T-helper 2 cell treated with Interferon-gamma antibody and Interleukin-4, amounts not matched to agents 5 μg/mL and 100 μg/mL, for 36 hours (primary cell): ENCODE measurements around the gene ERG.

Experiments used
- DNase-seq: peaks from one replicate; pipeline ENCODE4 v3.0.0; 2021; ENCODE audit warnings: low spot score
- H3K27ac Mint-ChIP-seq: one replicate; pipeline ENCODE4 v1.8.0; 2021; ENCODE audit warnings: mild to moderate bottlenecking, mixed read lengths
- H3K27me3 Mint-ChIP-seq: one replicate; pipeline ENCODE4 v1.8.0; 2021; ENCODE audit warnings: low read depth, mixed read lengths
- H3K36me3 Mint-ChIP-seq: one replicate; pipeline ENCODE4 v1.8.0; 2021; ENCODE audit warnings: low read depth, mixed read lengths
- H3K4me1 Mint-ChIP-seq: one replicate; pipeline ENCODE4 v1.8.0; 2021; ENCODE audit warnings: low read depth, mixed read lengths
- H3K4me3 Mint-ChIP-seq: one replicate; pipeline ENCODE4 v1.8.0; 2022; ENCODE audit warnings: mild to moderate bottlenecking, moderate library complexity, mixed read lengths
- H3K9me3 Mint-ChIP-seq: one replicate; pipeline ENCODE4 v1.8.0; 2021; ENCODE audit warnings: mixed read lengths

ERG gene

GRCh38 chr21:38448671-38449385 is 49.4 kb downstream of the ERG start:
- peaks cover 17% of the 10 kb centered on the region for H3K27me3 Mint-ChIP-seq
- no peaks in the 10 kb centered on the region for H3K4me1 Mint-ChIP-seq
- H3K9me3 Mint-ChIP-seq, result no peaks in the 10 kb centered on the region
- H3K36me3 Mint-ChIP-seq, result no peaks in the 10 kb centered on the region
- H3K27ac Mint-ChIP-seq, result no peak overlapping the region
- DNase-seq, result no peak
- H3K4me3 Mint-ChIP-seq, result no peak overlapping the region

- no peak for DNase-seq
- H3K36me3 Mint-ChIP-seq, result no peaks in the 10 kb centered on the region
- no peaks in the 10 kb centered on the region for H3K9me3 Mint-ChIP-seq
- no peak overlapping the region for H3K27ac Mint-ChIP-seq
- H3K4me1 Mint-ChIP-seq, result no peaks in the 10 kb centered on the region
- no peak overlapping the region for H3K4me3 Mint-ChIP-seq
- peaks cover 17% of the 10 kb centered on the region for H3K27me3 Mint-ChIP-seq
These were observed 50.7 kb downstream of the ERG start for GRCh38 chr21:38447611-38448010.

GRCh38 chr21:38444691-38445090 is 53.6 kb downstream of the ERG start:
- Mint-ChIP-seq H3K9me3 (no peaks in the 10 kb centered on the region), H3K27ac (no peak overlapping the region), H3K4me1 (no peaks in the 10 kb centered on the region), H3K36me3 (no peaks in the 10 kb centered on the region), H3K27me3 (peaks cover 13% of the 10 kb centered on the region), H3K4me3 (no peak overlapping the region)
- no peak for DNase-seq

DNA sequence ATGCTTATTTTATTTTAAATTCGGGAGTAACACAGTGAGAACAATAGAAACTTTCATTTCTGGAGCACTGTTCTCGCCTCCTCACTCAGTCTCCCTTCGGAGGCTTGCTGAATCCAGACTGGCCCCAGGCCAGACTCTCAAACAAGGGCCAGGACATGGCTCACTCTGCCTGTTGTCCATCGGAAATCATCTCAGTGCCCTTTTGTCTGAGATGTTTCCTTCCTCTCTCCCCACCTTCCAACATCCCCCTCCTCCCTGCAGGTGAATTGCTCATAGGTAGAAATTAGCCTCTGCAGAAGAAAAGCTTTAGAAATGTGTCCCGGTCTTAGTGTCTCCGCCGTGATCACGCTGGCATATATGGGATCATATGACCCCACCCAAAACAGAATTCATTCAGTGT is 55.2 kb downstream of the ERG start:
- Mint-ChIP-seq H3K4me3 (no peak overlapping the region), H3K27ac (no peak overlapping the region)
- DNase-seq, result no peak

DNA sequence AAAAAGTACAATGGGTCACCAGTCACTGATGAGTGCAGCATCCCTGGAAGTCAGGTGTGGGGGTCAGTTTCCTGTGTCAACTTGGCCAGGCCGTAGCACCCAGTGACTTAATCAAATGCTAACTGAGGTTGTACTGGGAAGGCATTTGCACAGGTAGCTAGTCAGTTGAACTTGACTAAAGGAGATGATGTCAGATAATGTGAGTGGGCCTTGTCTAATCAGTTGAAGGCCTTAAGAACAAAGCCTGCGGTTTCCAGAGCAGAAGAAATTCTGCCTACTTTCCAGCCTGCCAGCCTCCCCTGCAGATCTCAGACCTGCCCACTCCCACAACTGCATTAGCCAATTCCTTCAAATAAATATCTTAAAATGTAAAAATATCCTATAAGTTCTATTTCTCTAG is 57.1 kb downstream of the ERG start:
- H3K4me3 Mint-ChIP-seq, result no peak overlapping the region
- DNase-seq, result no peak
- no peaks in the 10 kb centered on the region for H3K4me1 Mint-ChIP-seq
- no peaks in the 10 kb centered on the region for H3K36me3 Mint-ChIP-seq
- H3K27ac Mint-ChIP-seq, result no peak overlapping the region
- no peaks in the 10 kb centered on the region for H3K9me3 Mint-ChIP-seq
- peaks cover under 1% of the 10 kb centered on the region for H3K27me3 Mint-ChIP-seq

More for the DNA sequence above, 55.2 kb downstream of the ERG start:
- H3K9me3 Mint-ChIP-seq, result no peaks in the 10 kb centered on the region
- no peaks in the 10 kb centered on the region for H3K36me3 Mint-ChIP-seq
- no peaks in the 10 kb centered on the region for H3K4me1 Mint-ChIP-seq
- peaks cover 8% of the 10 kb centered on the region for H3K27me3 Mint-ChIP-seq

GRCh38 chr21:38440746-38441145 is 57.5 kb downstream of the ERG start:
- Mint-ChIP-seq H3K4me3 (no peak overlapping the region), H3K27ac (no peak overlapping the region), H3K9me3 (no peaks in the 10 kb centered on the region), H3K4me1 (no peaks in the 10 kb centered on the region), H3K27me3 (no peaks in the 10 kb centered on the region), H3K36me3 (no peaks in the 10 kb centered on the region)
- DNase-seq, result no peak

DNA sequence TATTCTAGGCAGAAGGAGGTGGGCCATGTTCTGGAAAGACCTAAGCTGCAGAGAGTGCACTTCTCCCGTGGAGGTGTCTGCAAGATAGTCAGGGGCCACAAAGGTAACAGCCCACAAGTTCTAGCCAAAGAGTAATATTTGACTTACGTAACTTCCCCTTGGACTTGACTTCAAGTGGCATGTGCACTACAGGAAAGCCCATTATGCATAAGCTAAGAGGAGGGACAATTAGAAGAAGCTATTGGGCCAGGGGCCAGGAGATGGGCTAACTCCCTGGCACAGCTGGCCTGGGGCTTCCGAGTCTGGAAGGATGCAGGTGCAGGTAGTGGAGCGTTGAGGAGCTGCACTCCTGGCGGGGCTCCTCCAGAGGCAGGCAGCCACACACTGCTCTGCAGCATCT is 58.3 kb downstream of the ERG start:
- no peak overlapping the region for H3K4me3 Mint-ChIP-seq
- H3K4me1 Mint-ChIP-seq, result no peaks in the 10 kb centered on the region
- no peaks in the 10 kb centered on the region for H3K27me3 Mint-ChIP-seq
- H3K36me3 Mint-ChIP-seq, result no peaks in the 10 kb centered on the region
- no peaks in the 10 kb centered on the region for H3K9me3 Mint-ChIP-seq
- no peak overlapping the region for H3K27ac Mint-ChIP-seq
- no peak for DNase-seq

- DNase-seq, result no peak
- no peaks in the 10 kb centered on the region for H3K36me3 Mint-ChIP-seq
- H3K9me3 Mint-ChIP-seq, result no peaks in the 10 kb centered on the region
- no peak overlapping the region for H3K4me3 Mint-ChIP-seq
- H3K27ac Mint-ChIP-seq, result no peak overlapping the region
- no peaks in the 10 kb centered on the region for H3K4me1 Mint-ChIP-seq
- H3K27me3 Mint-ChIP-seq, result no peaks in the 10 kb centered on the region
These were observed 58.9 kb downstream of the ERG start for GRCh38 chr21:38439426-38439825.

GRCh38 chr21:38438462-38438893 is 59.8 kb downstream of the ERG start:
- H3K36me3 Mint-ChIP-seq, result no peaks in the 10 kb centered on the region
- H3K9me3 Mint-ChIP-seq, result no peaks in the 10 kb centered on the region
- DNase-seq, result no peak
- no peak overlapping the region for H3K4me3 Mint-ChIP-seq
- H3K4me1 Mint-ChIP-seq, result no peaks in the 10 kb centered on the region
- no peak overlapping the region for H3K27ac Mint-ChIP-seq
- H3K27me3 Mint-ChIP-seq, result peaks cover 6% of the 10 kb centered on the region

- H3K4me1 Mint-ChIP-seq, result no peaks in the 10 kb centered on the region
- peaks cover 6% of the 10 kb centered on the region for H3K27me3 Mint-ChIP-seq
- DNase-seq, result no peak
- no peak overlapping the region for H3K4me3 Mint-ChIP-seq
- H3K27ac Mint-ChIP-seq, result no peak overlapping the region
- H3K9me3 Mint-ChIP-seq, result no peaks in the 10 kb centered on the region
- no peaks in the 10 kb centered on the region for H3K36me3 Mint-ChIP-seq
These were observed 61.9 kb downstream of the ERG start for GRCh38 chr21:38436341-38436740.

GRCh38 chr21:38434913-38435533 is 63.3 kb downstream of the ERG start:
- Mint-ChIP-seq H3K4me1 (no peaks in the 10 kb centered on the region), H3K36me3 (no peaks in the 10 kb centered on the region), H3K9me3 (peaks cover 4% of the 10 kb centered on the region), H3K4me3 (no peak overlapping the region), H3K27me3 (peaks cover 6% of the 10 kb centered on the region), H3K27ac (no peak overlapping the region)
- DNase-seq, result no peak

DNA sequence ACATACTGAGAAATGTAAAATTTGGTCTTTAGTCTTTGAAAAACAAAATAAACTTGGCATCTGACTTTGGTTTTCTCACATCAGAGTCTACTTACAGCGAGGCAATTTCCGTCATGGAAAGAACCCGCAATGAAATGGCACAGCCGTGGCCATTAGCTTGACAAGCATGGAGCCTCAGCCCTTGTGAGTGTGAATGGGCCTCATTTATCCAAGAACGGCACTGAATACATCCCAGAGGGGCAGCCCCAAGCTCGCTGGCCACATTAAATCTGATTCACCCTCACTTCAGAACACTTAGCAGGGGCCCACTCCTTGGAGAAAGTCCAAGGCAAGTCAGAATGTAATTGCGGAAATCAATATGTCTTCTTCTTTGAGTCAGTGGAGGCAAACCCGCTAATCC is 64.8 kb downstream of the ERG start:
- no peak overlapping the region for H3K4me3 Mint-ChIP-seq
- DNase-seq, result no peak
- H3K9me3 Mint-ChIP-seq, result peaks cover 6% of the 10 kb centered on the region
- no peaks in the 10 kb centered on the region for H3K36me3 Mint-ChIP-seq
- no peaks in the 10 kb centered on the region for H3K4me1 Mint-ChIP-seq
- H3K27me3 Mint-ChIP-seq, result peaks cover 6% of the 10 kb centered on the region
- H3K27ac Mint-ChIP-seq, result no peak overlapping the region

DNA sequence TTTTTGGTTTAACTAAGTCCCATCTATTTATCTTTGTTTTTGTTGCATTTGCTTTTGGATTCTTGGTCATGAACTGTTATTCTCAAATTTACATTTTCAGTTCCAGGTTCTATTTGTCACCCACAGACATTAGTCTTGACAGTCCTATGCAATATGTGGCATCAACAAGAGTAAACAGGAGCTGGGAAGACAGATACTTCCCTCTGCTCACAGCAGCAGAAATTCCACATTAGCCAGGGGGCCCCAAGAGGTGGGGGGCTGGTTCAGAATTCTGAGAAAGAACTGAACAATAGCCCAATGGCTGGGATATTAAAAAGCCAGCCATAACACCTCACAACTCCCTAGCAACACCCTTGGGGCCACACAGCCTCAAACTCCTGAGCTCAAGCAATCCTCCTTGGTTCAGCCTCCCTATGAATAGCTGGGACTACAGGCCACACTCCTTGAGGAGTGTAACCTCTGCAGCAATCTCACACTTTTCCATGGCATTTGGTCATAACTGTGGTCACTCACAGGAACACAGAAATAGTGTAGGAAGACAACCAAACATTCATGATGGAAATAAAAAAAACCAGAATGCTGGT is 67.8 kb downstream of the ERG start:
- peaks cover 6% of the 10 kb centered on the region for H3K27me3 Mint-ChIP-seq
- H3K36me3 Mint-ChIP-seq, result no peaks in the 10 kb centered on the region
- DNase-seq, result no peak
- H3K27ac Mint-ChIP-seq, result no peak overlapping the region
- no peak overlapping the region for H3K4me3 Mint-ChIP-seq
- no peaks in the 10 kb centered on the region for H3K4me1 Mint-ChIP-seq
- peaks cover 6% of the 10 kb centered on the region for H3K9me3 Mint-ChIP-seq

GRCh38 chr21:38429011-38429410 is 69.3 kb downstream of the ERG start:
- H3K9me3 Mint-ChIP-seq, result peaks cover 6% of the 10 kb centered on the region
- H3K36me3 Mint-ChIP-seq, result no peaks in the 10 kb centered on the region
- no peak overlapping the region for H3K4me3 Mint-ChIP-seq
- DNase-seq, result no peak
- H3K27me3 Mint-ChIP-seq, result peaks cover 7% of the 10 kb centered on the region
- H3K27ac Mint-ChIP-seq, result no peak overlapping the region
- H3K4me1 Mint-ChIP-seq, result no peaks in the 10 kb centered on the region
